ENCODE results near the gene ZNF396.
A peak's percentile ranks its signal among the peaks of the same experiment; 100 is the strongest.

ZNF396 gene

DNA sequence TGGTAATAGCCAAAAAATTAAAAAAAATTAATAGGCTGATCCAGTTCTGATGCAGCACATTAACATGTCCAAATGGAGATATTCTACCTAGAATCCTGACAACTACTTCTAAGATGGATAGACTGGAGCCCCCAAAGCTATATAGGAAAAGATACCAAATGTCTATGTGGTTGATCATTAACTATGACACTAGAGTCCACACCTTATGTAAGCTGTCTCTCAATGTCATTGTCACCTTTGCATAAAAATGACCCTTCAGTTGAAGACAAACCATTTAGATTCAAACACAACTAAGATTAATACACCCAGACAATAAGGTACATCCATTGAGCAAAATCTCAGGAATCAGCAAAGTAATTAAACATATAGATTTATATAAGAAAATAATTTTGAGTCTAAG is 14.6 kb downstream of the ZNF396 start:
- no peak for DNase-seq
- Histone ChIP-seq H3K9me3 (ENCODE audit: control insufficient read depth, low read length) (no peaks in the 10 kb centered on the region), H3K4me1 (ENCODE audit: control insufficient read depth, insufficient read depth, low read length, poor library complexity, severe bottlenecking) (no peaks in the 10 kb centered on the region), H3K4me3 (ENCODE audit: insufficient read depth, low read depth, low read length, poor library complexity, severe bottlenecking) (no peak overlapping the region), H3K36me3 (ENCODE audit: control insufficient read depth, insufficient read depth, low read length) (no peaks in the 10 kb centered on the region), H3K27me3 (replicated peaks; ENCODE audit: control insufficient read depth, insufficient read depth, low read length, poor library complexity, severe bottlenecking) (no peaks in the 10 kb centered on the region), H3K27ac (ENCODE audit: insufficient read depth, low read length, poor library complexity, severe bottlenecking) (no peak overlapping the region)

DNA sequence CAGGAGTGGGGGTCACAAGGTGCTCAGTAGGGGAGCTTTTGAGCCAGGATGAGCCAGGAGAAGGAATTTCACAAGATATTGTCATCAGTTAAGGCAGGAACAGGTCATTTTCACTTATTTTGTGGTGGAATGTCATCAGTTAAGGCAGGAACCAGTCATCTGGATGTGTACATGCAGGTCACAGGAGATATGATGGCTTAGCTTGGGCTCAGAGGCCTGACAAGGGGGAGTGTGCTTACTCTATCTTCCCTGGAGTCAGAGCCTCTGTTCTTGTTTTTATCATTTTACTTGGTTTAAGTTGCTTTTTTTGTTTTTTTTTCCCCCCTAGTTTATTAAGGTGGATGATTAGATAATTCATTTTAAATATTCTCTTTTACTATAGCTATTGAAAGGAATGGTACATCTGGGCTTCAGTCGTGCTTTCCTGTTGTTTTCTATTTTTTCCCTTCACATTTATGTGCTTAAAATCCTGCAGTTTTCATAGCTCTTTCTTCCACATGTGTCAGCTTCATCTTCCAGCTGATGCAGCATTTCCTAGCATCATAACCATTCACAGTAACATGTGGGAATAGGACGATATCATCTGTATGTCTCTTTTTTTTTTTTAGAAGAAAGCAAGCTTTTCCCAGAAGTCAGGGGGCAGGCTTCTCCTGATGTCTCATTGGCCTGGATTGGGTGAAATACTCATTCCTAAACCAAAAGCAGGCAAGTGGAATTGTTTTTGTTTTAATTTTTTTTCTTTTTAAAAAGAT is 15.4 kb downstream of the ZNF396 start:
- no peak overlapping the region for H3K27ac ChIP-seq (ENCODE audit: insufficient read depth, low read length, poor library complexity, severe bottlenecking)
- H3K9me3 ChIP-seq (ENCODE audit: control insufficient read depth, low read length) = no peaks in the 10 kb centered on the region
- no peaks in the 10 kb centered on the region for H3K27me3 ChIP-seq (replicated peaks; ENCODE audit: control insufficient read depth, insufficient read depth, low read length, poor library complexity, severe bottlenecking)
- no peaks in the 10 kb centered on the region for H3K4me1 ChIP-seq (ENCODE audit: control insufficient read depth, insufficient read depth, low read length, poor library complexity, severe bottlenecking)
- H3K4me3 ChIP-seq (ENCODE audit: insufficient read depth, low read depth, low read length, poor library complexity, severe bottlenecking) = no peak overlapping the region
- DNase-seq = no peak
- no peaks in the 10 kb centered on the region for H3K36me3 ChIP-seq (ENCODE audit: control insufficient read depth, insufficient read depth, low read length)

GRCh38 chr18:35355140-35355618 is 22.0 kb downstream of the ZNF396 start:
- Histone ChIP-seq H3K36me3 (ENCODE audit: control insufficient read depth, insufficient read depth, low read length) (no peaks in the 10 kb centered on the region), H3K4me1 (ENCODE audit: control insufficient read depth, insufficient read depth, low read length, poor library complexity, severe bottlenecking) (no peaks in the 10 kb centered on the region), H3K27me3 (replicated peaks; ENCODE audit: control insufficient read depth, insufficient read depth, low read length, poor library complexity, severe bottlenecking) (no peaks in the 10 kb centered on the region), H3K9me3 (ENCODE audit: control insufficient read depth, low read length) (no peaks in the 10 kb centered on the region), H3K27ac (ENCODE audit: insufficient read depth, low read length, poor library complexity, severe bottlenecking) (no peak overlapping the region), H3K4me3 (ENCODE audit: insufficient read depth, low read depth, low read length, poor library complexity, severe bottlenecking) (no peak overlapping the region)
- DNase-seq = peak; percentile 19 to 44 (median 24)

DNA sequence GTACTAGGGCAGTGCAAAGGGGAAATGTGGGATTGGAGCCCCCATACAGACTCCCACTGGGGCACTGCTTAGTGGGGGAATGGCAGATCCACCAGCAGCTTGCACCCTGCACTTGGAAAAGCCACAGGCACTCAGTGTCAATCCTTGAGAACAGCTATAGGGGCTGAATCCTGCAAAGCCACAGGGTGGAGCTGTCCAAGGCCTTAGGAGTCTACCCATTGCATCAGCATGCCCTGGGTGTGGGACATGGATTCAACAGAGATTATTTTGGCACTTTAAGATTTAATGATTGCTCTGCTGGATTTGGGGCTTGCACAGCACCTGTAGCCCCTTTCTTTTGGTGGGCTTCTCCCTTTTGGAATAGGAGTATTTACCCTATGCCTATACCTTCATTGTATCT is 24.4 kb downstream of the ZNF396 start:
- Histone ChIP-seq H3K4me3 (ENCODE audit: insufficient read depth, low read depth, low read length, poor library complexity, severe bottlenecking) (no peak overlapping the region), H3K27me3 (replicated peaks; ENCODE audit: control insufficient read depth, insufficient read depth, low read length, poor library complexity, severe bottlenecking) (no peaks in the 10 kb centered on the region), H3K9me3 (ENCODE audit: control insufficient read depth, low read length) (no peaks in the 10 kb centered on the region), H3K4me1 (ENCODE audit: control insufficient read depth, insufficient read depth, low read length, poor library complexity, severe bottlenecking) (no peaks in the 10 kb centered on the region), H3K36me3 (ENCODE audit: control insufficient read depth, insufficient read depth, low read length) (no peaks in the 10 kb centered on the region), H3K27ac (ENCODE audit: insufficient read depth, low read length, poor library complexity, severe bottlenecking) (no peak overlapping the region)
- no peak for DNase-seq

GRCh38 chr18:35352283-35352682 is 24.9 kb downstream of the ZNF396 start:
- Histone ChIP-seq H3K36me3 (ENCODE audit: control insufficient read depth, insufficient read depth, low read length) (no peaks in the 10 kb centered on the region), H3K9me3 (ENCODE audit: control insufficient read depth, low read length) (no peaks in the 10 kb centered on the region), H3K27ac (ENCODE audit: insufficient read depth, low read length, poor library complexity, severe bottlenecking) (no peak overlapping the region), H3K27me3 (replicated peaks; ENCODE audit: control insufficient read depth, insufficient read depth, low read length, poor library complexity, severe bottlenecking) (no peaks in the 10 kb centered on the region), H3K4me1 (ENCODE audit: control insufficient read depth, insufficient read depth, low read length, poor library complexity, severe bottlenecking) (no peaks in the 10 kb centered on the region), H3K4me3 (ENCODE audit: insufficient read depth, low read depth, low read length, poor library complexity, severe bottlenecking) (no peak overlapping the region)
- no peak for DNase-seq

DNA sequence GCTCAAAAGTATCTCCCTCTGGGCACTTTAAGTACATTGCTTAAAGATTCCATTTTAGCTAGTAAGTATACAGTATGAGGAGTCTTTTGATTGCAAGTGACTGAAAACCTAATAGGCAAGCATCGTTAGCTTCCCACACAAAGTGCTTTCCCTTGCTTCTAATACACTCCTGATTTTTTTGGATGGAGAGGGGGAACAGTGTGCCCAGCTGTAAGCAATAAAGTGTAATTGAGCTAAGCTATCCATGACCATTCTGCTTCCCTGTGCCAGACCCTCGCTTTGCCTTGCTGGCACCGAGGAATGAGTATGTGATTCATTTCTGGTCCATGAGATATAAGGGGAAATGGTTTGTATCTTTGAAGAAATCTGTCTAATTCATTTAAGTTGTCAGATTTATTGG is 29.1 kb downstream of the ZNF396 start:
- peaks cover 4% of the 10 kb centered on the region for H3K4me1 ChIP-seq (ENCODE audit: control insufficient read depth, insufficient read depth, low read length, poor library complexity, severe bottlenecking)
- H3K27me3 ChIP-seq (replicated peaks; ENCODE audit: control insufficient read depth, insufficient read depth, low read length, poor library complexity, severe bottlenecking) = no peaks in the 10 kb centered on the region
- H3K4me3 ChIP-seq (ENCODE audit: insufficient read depth, low read depth, low read length, poor library complexity, severe bottlenecking) = no peak overlapping the region
- no peaks in the 10 kb centered on the region for H3K9me3 ChIP-seq (ENCODE audit: control insufficient read depth, low read length)
- H3K27ac ChIP-seq (ENCODE audit: insufficient read depth, low read length, poor library complexity, severe bottlenecking) = no peak overlapping the region
- DNase-seq = no peak
- no peaks in the 10 kb centered on the region for H3K36me3 ChIP-seq (ENCODE audit: control insufficient read depth, insufficient read depth, low read length)

- Histone ChIP-seq H3K4me1 (ENCODE audit: control insufficient read depth, insufficient read depth, low read length, poor library complexity, severe bottlenecking) (peaks cover 7% of the 10 kb centered on the region), H3K4me3 (ENCODE audit: insufficient read depth, low read depth, low read length, poor library complexity, severe bottlenecking) (no peak overlapping the region), H3K27me3 (replicated peaks; ENCODE audit: control insufficient read depth, insufficient read depth, low read length, poor library complexity, severe bottlenecking) (no peaks in the 10 kb centered on the region), H3K9me3 (ENCODE audit: control insufficient read depth, low read length) (no peaks in the 10 kb centered on the region), H3K27ac (ENCODE audit: insufficient read depth, low read length, poor library complexity, severe bottlenecking) (no peak overlapping the region), H3K36me3 (ENCODE audit: control insufficient read depth, insufficient read depth, low read length) (peaks cover 5% of the 10 kb centered on the region)
- DNase-seq = no peak
Observed at GRCh38 chr18:35345950-35346349, 31.2 kb downstream of the ZNF396 start.

- no peaks in the 10 kb centered on the region for H3K27me3 ChIP-seq (replicated peaks; ENCODE audit: control insufficient read depth, insufficient read depth, low read length, poor library complexity, severe bottlenecking)
- peaks cover 6% of the 10 kb centered on the region for H3K36me3 ChIP-seq (ENCODE audit: control insufficient read depth, insufficient read depth, low read length)
- peaks cover 7% of the 10 kb centered on the region for H3K4me1 ChIP-seq (ENCODE audit: control insufficient read depth, insufficient read depth, low read length, poor library complexity, severe bottlenecking)
- H3K27ac ChIP-seq (ENCODE audit: insufficient read depth, low read length, poor library complexity, severe bottlenecking) = peak overlapping the region; percentile 99
- no peak overlapping the region for H3K4me3 ChIP-seq (ENCODE audit: insufficient read depth, low read depth, low read length, poor library complexity, severe bottlenecking)
- no peaks in the 10 kb centered on the region for H3K9me3 ChIP-seq (ENCODE audit: control insufficient read depth, low read length)
- DNase-seq = no peak
Observed at GRCh38 chr18:35345460-35345921, 31.6 kb downstream of the ZNF396 start.

- H3K27me3 ChIP-seq (replicated peaks; ENCODE audit: control insufficient read depth, insufficient read depth, low read length, poor library complexity, severe bottlenecking) = no peaks in the 10 kb centered on the region
- H3K4me3 ChIP-seq (ENCODE audit: insufficient read depth, low read depth, low read length, poor library complexity, severe bottlenecking) = peak overlapping the region; percentile 97
- no peaks in the 10 kb centered on the region for H3K9me3 ChIP-seq (ENCODE audit: control insufficient read depth, low read length)
- H3K36me3 ChIP-seq (ENCODE audit: control insufficient read depth, insufficient read depth, low read length) = peaks cover 12% of the 10 kb centered on the region
- H3K27ac ChIP-seq (ENCODE audit: insufficient read depth, low read length, poor library complexity, severe bottlenecking) = peak overlapping the region; percentile 99
- peaks cover 7% of the 10 kb centered on the region for H3K4me1 ChIP-seq (ENCODE audit: control insufficient read depth, insufficient read depth, low read length, poor library complexity, severe bottlenecking)
- DNase-seq = no peak
Observed at GRCh38 chr18:35344736-35345459, 32.2 kb downstream of the ZNF396 start.

Data from effector memory CD4-positive, alpha-beta T cell (primary cell).